GM12878 (cell line): ENCODE measurements around the gene POU6F2. TPM values are rescaled to one million over a fixed set of nuclear protein-coding genes. Genes with fewer than 3 reads are reported as not detected.

Experiments used
- ATAC-seq: fragments of 200-7000 bp; cut with Tn5 transposase; 3 replicates; pipeline ENCODE4 v1.9.1; 2020; ENCODE audit warnings: mild to moderate bottlenecking, moderate library complexity
- BruUV-seq: library from RNA; stranded (reverse); fragments of 400-500 nt; replicated peaks from 2 replicates; lab custom pipeline; 2021; lab: Mats Ljungman, UMichigan
- CTCF ChIA-PET: fragments of 300-600 bp; sonication (Branson Sonifier 250); formaldehyde crosslinking; extraction: SDS; loops from one replicate; lab custom pipeline; 2021; ENCODE audit warnings: inconsistent platforms; lab: Yijun Ruan, JAX
- POLR2A ChIA-PET: fragments of 350-600 bp; formaldehyde crosslinking; extraction: SDS; loops from one replicate; lab custom pipeline; 2021; ENCODE audit warnings: inconsistent platforms; lab: Charles Lee
- RAD21 ChIA-PET: fragments of 300-600 bp; sonication (Branson Sonifier 250); formaldehyde crosslinking; loops from one replicate; lab custom pipeline; 2023; ENCODE audit warnings: antibody characterized with exemption; ENCODE audit not compliant: unreplicated experiment; lab: Charles Lee
- SMC1A ChIA-PET: fragments of 300-600 bp; sonication (Branson Sonifier 250); formaldehyde crosslinking; loops from one replicate; lab custom pipeline; 2023; ENCODE audit not compliant: unreplicated experiment, uncharacterized antibody; lab: Charles Lee
- DNase-seq: peaks from one replicate; pipeline ENCODE4 v3.0.0-alpha.2; 2011; ENCODE audit warnings: low read depth, low spot score
- FAIRE-seq: peaks from 3 replicates; lab custom pipeline; 2011; peaks lifted over from hg19 to GRCh38; lab: Jason Lieb, UNC
- H2AFZ ChIP-seq: 2 replicates; pipeline ENCODE4 v1.6.0; 2011; ENCODE audit warnings: low read depth, low read length, control low read depth; ENCODE audit not compliant: control insufficient read depth
- H3K27ac ChIP-seq: 2 replicates; pipeline ENCODE4 v1.5.1; 2011; ENCODE audit warnings: control low read depth; ENCODE audit not compliant: control insufficient read depth, insufficient read depth
- H3K27me3 ChIP-seq, 2 experiments: replicated peaks in 1 of 2; 2 replicates each; pipeline versions ENCODE4 v1.6.0 to v1.6.1; 2011; ENCODE audit warnings: low read length in 1 of 2; ENCODE audit not compliant: control insufficient read depth in 2 of 2, insufficient read depth in 2 of 2
- H3K36me3 ChIP-seq, 2 experiments: 2 replicates each; pipeline ENCODE4 v1.5.1; 2011; ENCODE audit warnings: low read length in 1 of 2; ENCODE audit not compliant: control insufficient read depth in 2 of 2, insufficient read depth in 2 of 2
- H3K4me1 ChIP-seq: 2 replicates; pipeline ENCODE4 v1.6.1; 2011; ENCODE audit warnings: mild to moderate bottlenecking, low read length, moderate library complexity, mixed read lengths; ENCODE audit not compliant: control insufficient read depth, insufficient read depth
- H3K4me2 ChIP-seq: 2 replicates; pipeline ENCODE4 v1.6.0; 2011; ENCODE audit warnings: control low read depth; ENCODE audit not compliant: control insufficient read depth, insufficient read depth
- H3K4me3 ChIP-seq: fragments of 200-600 bp; sonication (generic); 2 replicates; pipeline ENCODE4 v1.5.1; 2016
- H3K79me2 ChIP-seq: 2 replicates; pipeline ENCODE4 v1.6.0; 2011; ENCODE audit warnings: low read length; ENCODE audit not compliant: control insufficient read depth, insufficient read depth
- H3K9ac ChIP-seq: 2 replicates; pipeline ENCODE4 v1.8.0; 2011; ENCODE audit warnings: low read length, control low read depth, mixed read lengths; ENCODE audit not compliant: control insufficient read depth, insufficient read depth
- H3K9me3 ChIP-seq: replicated peaks from 3 replicates; pipeline ENCODE4 v1.5.1; 2011; ENCODE audit warnings: mild to moderate bottlenecking, low read length; ENCODE audit not compliant: control insufficient read depth, insufficient read depth
- H4K20me1 ChIP-seq: 2 replicates; pipeline ENCODE4 v1.6.0; 2011; ENCODE audit not compliant: control insufficient read depth, insufficient read depth
- BCLAF1 ChIP-seq: fragments of 450-650 bp; IDR thresholded peaks from 2 replicates; pipeline ENCODE4 v1.6.1; 2017; ENCODE audit warnings: antibody characterized with exemption, mild to moderate bottlenecking, moderate library complexity
- BMI1 ChIP-seq: fragments of 450-650 bp; IDR thresholded peaks from 2 replicates; pipeline ENCODE4 v1.6.1; 2016; ENCODE audit warnings: mild to moderate bottlenecking, moderate library complexity, borderline replicate concordance
- CTCF ChIP-seq, 3 experiments: IDR thresholded peaks in 2 of 3; conservative IDR thresholded peaks in 1 of 3; 2 replicates each; pipeline ENCODE4 v1.5.1; 2011; ENCODE audit warnings: low read depth in 3 of 3, low read length in 3 of 3, mild to moderate bottlenecking in 3 of 3, control low read depth in 2 of 3, moderate library complexity in 2 of 3, inconsistent platforms in 1 of 3, mixed read lengths in 1 of 3; ENCODE audit not compliant: control insufficient read depth in 2 of 3, insufficient read depth in 1 of 3; ENCODE audit errors: extremely low read depth in 1 of 3
- FOS ChIP-seq: IDR thresholded peaks from 3 replicates; pipeline ENCODE4 v1.6.1; 2011; ENCODE audit warnings: borderline replicate concordance; ENCODE audit not compliant: insufficient read length; ENCODE audit errors: extremely low read depth
- FOXM1 ChIP-seq: IDR thresholded peaks from 2 replicates; pipeline ENCODE4 v1.6.1; 2012; ENCODE audit warnings: low read depth, mild to moderate bottlenecking, inconsistent platforms, low read length, moderate library complexity
- GATAD2B ChIP-seq: fragments of 450-650 bp; conservative IDR thresholded peaks from 2 replicates; pipeline ENCODE4 v1.6.1; 2017; ENCODE audit warnings: low read depth, mild to moderate bottlenecking, moderate library complexity
- IKZF1 ChIP-seq: fragments of 450-650 bp; conservative IDR thresholded peaks from 2 replicates; pipeline ENCODE4 v1.6.1; 2017; ENCODE audit warnings: antibody characterized with exemption, mild to moderate bottlenecking
- IRF4 ChIP-seq: IDR thresholded peaks from 2 replicates; pipeline ENCODE4 v1.6.1; 2011; ENCODE audit warnings: low read depth, low read length
- NR2F1 ChIP-seq: fragments of 450-650 bp; conservative IDR thresholded peaks from 2 replicates; pipeline ENCODE4 v1.6.1; 2017; ENCODE audit warnings: mild to moderate bottlenecking
- PKNOX1 ChIP-seq: fragments of 450-650 bp; IDR thresholded peaks from 2 replicates; pipeline ENCODE4 v1.6.1; 2016; ENCODE audit warnings: mild to moderate bottlenecking
- RFX5 ChIP-seq: IDR thresholded peaks from 2 replicates; pipeline ENCODE4 v1.6.1; 2011; ENCODE audit warnings: low read depth, low read length, improper control_type of control experiment
- YY1 ChIP-seq: IDR thresholded peaks from 2 replicates; pipeline ENCODE4 v1.6.1; 2011; ENCODE audit warnings: low read depth, mild to moderate bottlenecking, low read length
- ZBTB33 ChIP-seq: fragments of 450-650 bp; IDR thresholded peaks from 2 replicates; pipeline ENCODE4 v1.6.1; 2017; ENCODE audit warnings: mild to moderate bottlenecking
- ZZZ3 ChIP-seq: IDR thresholded peaks from 2 replicates; pipeline ENCODE4 v1.6.1; 2011; ENCODE audit warnings: low read depth; ENCODE audit not compliant: control insufficient read depth, insufficient read length
- WGBS: methylation state at CpG from one replicate; pipeline ENCODE4 v1.1.6; 2016; ENCODE audit warnings: low lambda C conversion rate; ENCODE audit not compliant: insufficient replicate concordance, insufficient coverage; ENCODE audit errors: missing lambda C conversion rate; 5-methylcytosine and 5-hydroxymethylcytosine counted together
- in situ Hi-C: fragments of 300-500 bp; cut with MboI; formaldehyde crosslinking; loops from 9 replicates; pipeline ENCODE4 v1.14.3; 2018; ENCODE audit warnings: mixed read lengths
- intact Hi-C: fragments of 100-400 bp; cut with micrococcal nuclease; formaldehyde crosslinking; loops from one replicate; pipeline ENCODE4 v1.14.2; 2022; ENCODE audit not compliant: unreplicated experiment
- polyA plus RNA-seq, 11 experiments: library from polyadenylated mRNA; depleted of rRNA in 4 of 11; unstranded in 6 of 11; stranded (reverse) in 5 of 11; fragments of >200 nt; fragmentation: Nextera tagmentation in 4 of 11; fragmentation: Illumina TruSeq in 1 of 11; extraction: Ambion mirVana in 4 of 11; extraction: Trizol in 1 of 11; gene quantifications; 1 replicate in 1 of 11; 2 replicates in 10 of 11; pipeline versions ENCODE4 v1.2.1 to v1.2.3, GENCODE V29; 2011 to 2016; ENCODE audit warnings: inconsistent platforms in 2 of 11, missing spikeins in 2 of 11, low read depth in 1 of 11
- total RNA-seq, 4 experiments: library from RNA; depleted of rRNA in 3 of 4; stranded (reverse); fragments of >200 nt in 3 of 4; fragmentation: Illumina TruSeq in 1 of 4; extraction: Trizol in 1 of 4; gene quantifications; 2 replicates each; pipeline versions ENCODE4 v1.2.1 to v1.2.3, GENCODE V29; 2013 to 2021

POU6F2 gene
- total and polyA plus RNA-seq, 10 of the 15 experiments (the other 5 are each of a cell fraction or from before 2014, with no cell fraction given): 0.10 TPM; not detected in 9

- H3K27me3 ChIP-seq: no peaks in the 10 kb centered on the region
- 51% methylated on average over 8 of the region's 8 CpGs for WGBS
- POLR2A ChIA-PET: interaction anchor here (1.0 kb wide), 1 partner anchor 10 kb away, joined by 3 read pairs; no protein-coding TSS in a partner anchor
- RAD21 ChIA-PET: no interaction called here
- DNase-seq (no peak), ATAC-seq (no peak), FAIRE-seq (no peak)
- H3K27ac ChIP-seq: no peak overlapping the region
- intact Hi-C loops: loop anchor here (5.0 kb wide), 2 partner anchors 35 to 50 kb away; no protein-coding TSS in a partner anchor
- no TSS peak for BruUV-seq
- no peak overlapping the region for H3K4me3 ChIP-seq
- H3K4me1 ChIP-seq: no peaks in the 10 kb centered on the region
- no peaks in the 10 kb centered on the region for H3K79me2 ChIP-seq
- SMC1A ChIA-PET: interaction anchor here (0.8 to 2.1 kb wide), 5 partner anchors 10 to 94 kb away, joined by 3 to 8 read pairs (median 4); no protein-coding TSS in a partner anchor
- H3K4me2 ChIP-seq: no peak overlapping the region
- H3K9me3 ChIP-seq: no peaks in the 10 kb centered on the region
- TF ChIP-seq FOXM1: no peak
- TF ChIP-seq RFX5: no peak
- no peak for TF ChIP-seq IRF4
- no peak for TF ChIP-seq ZZZ3
- no peak for TF ChIP-seq ZBTB33
- TF ChIP-seq CTCF (IDR thresholded peaks at IDR 0.05 in 2 of 3, conservative IDR thresholded peaks at IDR 0.05 in 1 of 3; ENCODE audit: control insufficient read depth in 2 of 3, extremely low read depth in 1 of 3, insufficient read depth in 1 of 3, low read depth in 3 of 3, low read length in 3 of 3): no peak
- TF ChIP-seq FOS: no peak
- TF ChIP-seq YY1: no peak
- TF ChIP-seq GATAD2B: no peak
- no peak for TF ChIP-seq BCLAF1
- no peak for TF ChIP-seq NR2F1
- no peak for TF ChIP-seq IKZF1
- no peak for TF ChIP-seq PKNOX1
- no peak for TF ChIP-seq BMI1
- no peaks in the 10 kb centered on the region for H4K20me1 ChIP-seq
- in situ Hi-C loops: no loop called here
- no peak overlapping the region for H2AFZ ChIP-seq
- no peak overlapping the region for H3K9ac ChIP-seq
- CTCF ChIA-PET: interaction anchor here (0.8 to 1.2 kb wide), 2 partner anchors 9 to 420 kb away, joined by 3 to 4 read pairs; no protein-coding TSS in a partner anchor
- no peaks in the 10 kb centered on the region for H3K36me3 ChIP-seq
Measured at GRCh38 chr7:39407723-39408122, 430.0 kb downstream of the POU6F2 start.
